Testis (tissue), 3 donors: ENCODE results near the gene ZNF485. TPM values are rescaled to one million over a fixed set of nuclear protein-coding genes. Genes with fewer than 3 reads are reported as not detected.
A peak's percentile ranks its signal among the peaks of the same experiment; 100 is the strongest.

Experiments
- DNase-seq: peaks from one replicate; pipeline ENCODE4 v3.0.0-alpha.2; 2019
- H3K27ac ChIP-seq, 2 donors: fragments of 200-600 bp; sonication (generic); one replicate each; pipeline ENCODE4 v1.5.1; 2019
- H3K27me3 ChIP-seq: fragments of 200-600 bp; sonication (generic); one replicate; pipeline ENCODE4 v1.5.1; 2019
- H3K36me3 ChIP-seq: fragments of 200-600 bp; sonication (generic); one replicate; pipeline ENCODE4 v1.5.1; 2017; ENCODE audit warnings: low read depth; ENCODE audit errors: missing control alignments
- H3K4me1 ChIP-seq: fragments of 200-600 bp; sonication (generic); one replicate; pipeline ENCODE4 v1.5.1; 2019
- H3K4me3 ChIP-seq, 2 donors: fragments of 200-600 bp; sonication (generic); one replicate each; pipeline ENCODE4 v1.5.1; 2017 to 2019
- H3K9me3 ChIP-seq: fragments of 200-600 bp; sonication (generic); one replicate; pipeline ENCODE4 v1.5.1; 2017
- CTCF ChIP-seq, 3 experiments: fragments of 450-650 bp in 2 of 3; fragments of 200-600 bp in 1 of 3; sonication (generic) in 1 of 3; IDR thresholded peaks; one replicate each; pipeline ENCODE4 v1.5.1; 2016 to 2019; ENCODE audit warnings: antibody characterized with exemption in 3 of 3, mild to moderate bottlenecking in 2 of 3, moderate library complexity in 1 of 3
- POLR2A ChIP-seq: fragments of 450-650 bp; IDR thresholded peaks from one replicate; pipeline ENCODE4 v1.6.1; 2017; ENCODE audit warnings: antibody characterized with exemption, mild to moderate bottlenecking, moderate library complexity
- WGBS, 2 donors: methylation state at CpG; one replicate each; pipeline ENCODE4 v1.1.5; 2018; 5-methylcytosine and 5-hydroxymethylcytosine counted together
- intact Hi-C: fragments of 100-400 bp; cut with DNase I; formaldehyde crosslinking; loops from one replicate; pipeline ENCODE4 v1.15.1; 2023; ENCODE audit warnings: low total_unique reads
- polyA plus RNA-seq: library from polyadenylated mRNA; stranded (reverse); fragments of 350-450 nt; fragmentation: Illumina TruSeq; extraction: RNeasy Lipid Tissue Mini Kit (QIAGEN cat#74804); gene quantifications from one replicate; pipeline ENCODE4 v1.2.3, GENCODE V29; 2014; ENCODE audit warnings: low read depth, low replicate concordance; ENCODE audit not compliant: insufficient read depth
- total RNA-seq, 2 donors: library from RNA; depleted of rRNA; stranded (reverse); fragments of >200 nt; gene quantifications; one replicate each; pipeline ENCODE4 v1.2.3, GENCODE V29; 2016

Gene ZNF485
- total and polyA plus RNA-seq, 3 donors from 2014 or later = 5.8 to 10.0 (median 8.8) TPM

- no peaks in the 10 kb centered on the region for H3K27me3 ChIP-seq
- intact Hi-C loops = no loop called here
- H3K36me3 ChIP-seq = no peaks in the 10 kb centered on the region
- no peak overlapping the region for H3K4me3 ChIP-seq
- peaks cover 6% of the 10 kb centered on the region for H3K4me1 ChIP-seq
- no peak for DNase-seq
- WGBS, 2 donors = 51 to 60% methylated on average over 9 of the region's 9 CpGs
- TF ChIP-seq POLR2A (no peak), CTCF (IDR thresholded peaks at IDR 0.05) (no peak)
- no peak overlapping the region for H3K27ac ChIP-seq
- H3K9me3 ChIP-seq = no peaks in the 10 kb centered on the region
These were observed 60.3 kb downstream of the ZNF485 start for GRCh38 chr10:43666552-43666951.

GRCh38 chr10:43667317-43667731 is 61.1 kb downstream of the ZNF485 start:
- TF ChIP-seq CTCF (IDR thresholded peaks at IDR 0.05) = peak in 1 of 3 experiments; percentile 26
- TF ChIP-seq POLR2A = no peak
- no peak overlapping the region for H3K27ac ChIP-seq
- no peaks in the 10 kb centered on the region for H3K36me3 ChIP-seq
- no peaks in the 10 kb centered on the region for H3K9me3 ChIP-seq
- intact Hi-C loops = no loop called here
- no peak for DNase-seq
- peak overlapping the region; percentile 39 to 56 for H3K4me3 ChIP-seq
- H3K4me1 ChIP-seq = peaks cover 6% of the 10 kb centered on the region
- H3K27me3 ChIP-seq = no peaks in the 10 kb centered on the region
- 2 to 4% methylated on average over 5 to 35 of the region's 35 CpGs for WGBS, 2 donors

Other genes with a start within 250 kb of the ZNF485 start
- gene FXYD4, start 234.8 kb upstream of the ZNF485 start, total RNA-seq = 1 to 10 TPM; 1.4 to 1.5 TPM
- 2.6 TPM for gene FXYD4, start 234.8 kb upstream of the ZNF485 start, polyA plus RNA-seq
- 100 to 1,000 TPM; 120 to 159 TPM for gene HNRNPF, start 197.3 kb upstream of the ZNF485 start, total RNA-seq
- 232 TPM for gene HNRNPF, start 197.3 kb upstream of the ZNF485 start, polyA plus RNA-seq
- 10 to 100 TPM; 22.8 to 46.2 TPM for gene ZNF487, start 169.3 kb upstream of the ZNF485 start, total RNA-seq
- gene ZNF487, start 169.3 kb upstream of the ZNF485 start, polyA plus RNA-seq = 43.1 TPM
- gene ZNF239, start 31.8 kb upstream of the ZNF485 start, total RNA-seq = 10 to 100 TPM in 1 of 2 donors, 1 to 10 TPM in 1; 9.2 to 10.9 TPM
- gene ZNF239, start 31.8 kb upstream of the ZNF485 start, polyA plus RNA-seq = 20.8 TPM
- gene ZNF32, start 42.4 kb downstream of the ZNF485 start, total RNA-seq = 10 to 100 TPM; 18.7 to 22.7 TPM
- 29.8 TPM for gene ZNF32, start 42.4 kb downstream of the ZNF485 start, polyA plus RNA-seq